Hypothalamus (tissue), 51 donors: ENCODE data around the gene SRPK3.
"Not testable (repeated sequence)": the region's sequence is repeated elsewhere in the genome, so short reads cannot be mapped to it uniquely, and the experiment has no call there.

Experiments used
- DNase-seq, 51 donors: peaks; one replicate each; lab custom pipeline; 2025; lab: John Stamatoyannopoulos, UW

The SRPK3 gene

GRCh38 chrX:153804100-153804595 lies 23.3 kb downstream of the SRPK3 start:
- DNase-seq: no peak

DNA sequence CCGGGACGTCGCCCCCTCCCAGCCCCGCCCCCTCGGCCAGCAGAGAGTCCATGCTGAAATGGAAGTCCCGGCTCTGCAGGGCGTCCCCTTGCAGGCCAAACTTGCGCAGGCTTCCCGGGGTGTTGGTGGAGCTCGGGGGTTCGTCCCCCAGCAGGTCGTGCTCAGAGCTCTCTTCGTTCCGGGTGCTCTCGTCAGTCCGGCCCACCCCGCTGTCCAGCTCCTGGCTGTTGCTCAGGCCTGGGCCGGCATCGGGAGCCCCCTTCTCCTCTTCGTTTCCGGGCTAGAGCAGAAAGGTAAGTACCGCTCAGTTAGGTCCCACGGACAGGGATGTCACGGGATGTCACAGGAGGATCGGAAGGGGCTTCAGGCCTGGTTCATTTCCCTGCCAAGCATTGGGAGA lies 23.8 kb downstream of the SRPK3 start:
- no peak for DNase-seq

GRCh38 chrX:153805436-153805835 lies 24.6 kb downstream of the SRPK3 start:
- DNase-seq: no peak

DNA sequence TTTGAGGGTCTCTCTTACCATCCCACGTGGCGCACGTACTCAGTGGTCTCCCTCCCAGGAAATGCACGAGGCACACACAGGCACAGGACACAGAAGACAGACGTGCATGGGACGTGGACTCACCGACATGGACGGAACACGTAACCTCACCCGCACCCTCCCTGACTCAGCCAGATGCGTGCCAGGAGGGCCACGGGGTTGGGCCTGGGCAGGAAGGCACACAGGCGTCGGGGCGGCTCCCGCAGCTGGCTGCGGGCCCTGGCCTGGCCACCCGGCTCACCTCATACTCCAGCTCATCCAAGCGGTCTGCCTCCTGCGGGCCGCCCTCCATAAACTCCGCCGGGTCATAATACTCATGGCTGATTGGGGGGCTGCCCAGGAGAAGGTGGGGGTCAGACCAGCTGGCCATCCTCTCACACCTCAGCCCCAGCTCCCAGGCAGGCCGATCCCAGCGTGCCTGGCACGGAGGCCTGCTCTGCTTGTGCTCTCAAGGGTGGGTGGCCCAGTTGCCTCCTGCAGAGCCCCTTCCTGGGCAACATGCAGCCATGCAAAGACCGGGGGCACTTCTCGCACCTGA lies 26.2 kb downstream of the SRPK3 start:
- DNase-seq: peak in 1 of 51 donors; percentile 9

DNA sequence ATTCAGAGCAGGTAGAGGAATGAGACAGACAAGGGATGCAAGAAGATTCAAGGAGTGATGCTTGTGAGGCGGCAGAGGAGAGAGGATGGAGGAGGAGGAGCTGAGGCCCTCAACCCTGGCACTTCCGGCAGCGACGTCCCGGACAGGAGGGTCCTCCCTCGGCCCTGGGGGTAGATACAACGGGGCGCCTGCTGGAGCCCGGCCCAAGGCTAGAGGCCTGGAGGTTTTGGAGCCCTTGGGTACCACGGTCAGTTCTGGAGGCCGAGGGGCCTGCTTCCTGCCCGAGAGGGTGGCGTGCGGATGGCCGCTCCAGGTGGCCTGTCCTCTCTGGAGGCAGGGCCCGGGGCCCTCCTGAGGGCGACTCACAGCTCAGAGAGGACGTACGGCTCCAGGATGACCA lies 27.1 kb downstream of the SRPK3 start:
- no peak for DNase-seq

GRCh38 chrX:153812220-153812619 lies 31.4 kb downstream of the SRPK3 start:
- DNase-seq: peak in 5 of 51 donors; percentile 4 to 23 (median 19)

DNA sequence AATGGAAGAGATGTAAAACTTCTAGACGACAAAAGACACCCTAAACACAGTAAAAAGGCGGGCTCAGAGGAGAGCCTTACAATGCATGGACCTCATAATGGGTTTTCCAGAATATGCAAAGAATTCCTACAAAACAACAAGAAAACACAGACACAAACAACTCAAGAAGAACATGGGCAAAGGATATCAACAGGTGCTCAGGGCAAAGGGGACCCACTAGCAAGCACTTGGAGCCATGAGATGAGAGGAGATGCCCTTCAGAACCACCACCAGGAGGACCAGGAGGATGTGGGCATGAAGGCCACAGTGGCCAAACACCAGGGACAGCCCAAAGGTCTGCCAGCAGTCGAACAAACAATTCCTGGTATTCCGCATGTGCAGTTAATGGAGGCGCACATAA lies 32.3 kb downstream of the SRPK3 start:
- DNase-seq: no peak

- DNase-seq: no peak
Measured at GRCh38 chrX:153814591-153815315, 33.9 kb downstream of the SRPK3 start.

GRCh38 chrX:153816831-153817690 lies 36.2 kb downstream of the SRPK3 start:
- no peak for DNase-seq

- DNase-seq: not testable (repeated sequence)
Measured at GRCh38 chrX:153818064-153818463, 37.2 kb downstream of the SRPK3 start.

GRCh38 chrX:153818571-153819383 lies 37.9 kb downstream of the SRPK3 start:
- DNase-seq: peak in 6 of 51 donors; percentile 8 to 46 (median 42)

DNA sequence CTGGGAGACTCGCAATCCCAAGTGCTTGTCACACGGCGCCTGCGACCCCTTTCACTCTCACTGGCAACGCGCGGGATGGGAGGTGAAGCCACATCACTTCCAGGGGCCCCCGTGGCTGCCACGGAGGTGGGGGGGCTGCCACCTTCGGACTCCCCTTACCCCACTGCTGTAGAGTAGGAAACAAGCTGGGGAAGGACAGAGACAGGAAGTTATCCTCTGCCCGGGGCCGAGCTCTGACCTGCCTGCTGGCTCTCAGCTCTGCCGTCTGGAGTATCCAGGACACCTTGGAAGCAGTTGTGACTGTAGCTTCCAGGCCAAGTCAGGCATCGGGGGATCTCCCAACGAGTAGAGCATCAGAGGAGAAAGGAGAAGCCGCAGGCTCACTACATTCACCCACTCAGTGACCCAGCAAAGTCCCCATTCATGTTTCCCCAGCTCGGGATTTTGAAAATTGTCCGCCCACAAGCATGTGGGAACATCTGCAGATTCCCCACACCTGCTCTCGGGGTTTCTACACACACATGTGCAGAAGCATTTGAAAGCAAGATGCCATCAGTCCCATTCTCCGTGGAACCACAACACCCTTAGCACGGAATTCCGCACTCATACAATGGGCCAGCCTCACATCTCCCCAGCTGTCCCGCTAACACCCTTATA lies 38.7 kb downstream of the SRPK3 start:
- no peak for DNase-seq

- no peak for DNase-seq
Measured at GRCh38 chrX:153820601-153821000, 39.8 kb downstream of the SRPK3 start.

- DNase-seq: no peak
Measured at GRCh38 chrX:153821066-153821465, 40.2 kb downstream of the SRPK3 start.

- DNase-seq: no peak
Measured at GRCh38 chrX:153824348-153824747, 43.5 kb downstream of the SRPK3 start.

DNA sequence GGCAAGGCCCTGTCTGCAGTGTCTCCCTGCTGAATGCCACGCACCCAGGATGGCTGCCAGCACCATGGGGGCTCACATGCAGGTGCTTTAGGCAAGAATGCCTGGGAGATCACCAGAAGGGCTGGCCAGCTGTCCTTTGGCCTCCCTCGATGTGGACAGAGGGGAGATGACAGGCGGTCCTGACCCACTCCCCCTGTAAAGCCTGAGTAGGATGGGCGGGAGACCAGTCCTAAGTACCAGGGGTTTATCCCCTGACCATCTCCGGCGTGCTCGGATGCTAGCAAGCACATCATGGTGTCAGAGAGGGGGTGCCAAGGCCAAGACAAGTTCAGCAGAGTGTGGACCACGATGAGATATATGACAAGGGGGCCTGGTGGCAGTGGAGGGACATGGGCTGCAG lies 44.2 kb downstream of the SRPK3 start:
- no peak for DNase-seq

- no peak for DNase-seq
Measured at GRCh38 chrX:153827016-153827415, 46.2 kb downstream of the SRPK3 start.

DNA sequence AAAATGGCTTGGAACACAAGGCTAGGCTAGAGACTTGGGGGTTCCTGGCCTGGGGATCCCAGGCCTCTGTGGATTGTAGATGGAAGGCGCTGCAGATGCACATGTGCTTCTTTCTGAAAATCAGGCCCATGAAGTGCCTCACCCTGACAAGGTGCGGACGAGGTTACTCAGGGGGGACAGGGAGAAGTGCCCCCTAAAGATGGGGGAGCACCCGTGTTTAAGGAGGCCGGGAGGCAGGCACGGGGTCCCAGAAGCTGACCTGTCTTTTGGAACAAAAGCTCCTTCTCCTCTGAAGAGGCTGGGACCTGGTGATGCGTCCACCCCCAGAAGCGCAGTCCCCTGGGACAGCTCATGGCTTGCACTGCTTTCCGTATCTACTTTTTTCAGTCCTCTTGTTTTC lies 47.1 kb downstream of the SRPK3 start:
- no peak for DNase-seq

DNA sequence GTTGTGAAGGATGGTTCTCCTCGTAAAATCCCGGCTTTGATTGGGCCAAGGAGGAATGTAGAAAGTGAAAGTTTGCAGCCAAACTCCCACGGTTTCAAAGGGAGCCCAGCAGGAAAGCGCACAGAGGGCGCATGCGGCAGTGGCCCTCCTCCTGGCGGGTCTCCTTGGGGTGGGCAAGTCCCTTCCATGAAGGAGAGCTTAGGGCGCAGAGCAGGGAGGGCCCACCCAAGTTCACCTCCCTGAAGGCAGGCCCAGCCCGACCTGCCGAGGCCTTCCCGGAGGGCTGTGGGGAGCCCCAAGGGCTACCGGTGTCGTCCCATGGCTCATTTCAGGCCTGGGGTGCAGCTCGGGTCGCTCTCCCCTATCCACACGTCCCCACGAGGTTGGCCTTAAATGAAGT lies 47.5 kb downstream of the SRPK3 start:
- DNase-seq: no peak
